Measurements from ENCODE around the gene MTX1. TPM values are rescaled to one million over a fixed set of nuclear protein-coding genes. Genes with fewer than 3 reads are reported as not detected.
A peak's percentile ranks its signal among the peaks of the same experiment; 100 is the strongest.

Gene MTX1
- total and polyA plus RNA-seq, 9 of the 15 experiments (the other 6 are each of a cell fraction or from before 2014, with no cell fraction given) = 29.1 to 98.4 (median 66.9) TPM

DNA sequence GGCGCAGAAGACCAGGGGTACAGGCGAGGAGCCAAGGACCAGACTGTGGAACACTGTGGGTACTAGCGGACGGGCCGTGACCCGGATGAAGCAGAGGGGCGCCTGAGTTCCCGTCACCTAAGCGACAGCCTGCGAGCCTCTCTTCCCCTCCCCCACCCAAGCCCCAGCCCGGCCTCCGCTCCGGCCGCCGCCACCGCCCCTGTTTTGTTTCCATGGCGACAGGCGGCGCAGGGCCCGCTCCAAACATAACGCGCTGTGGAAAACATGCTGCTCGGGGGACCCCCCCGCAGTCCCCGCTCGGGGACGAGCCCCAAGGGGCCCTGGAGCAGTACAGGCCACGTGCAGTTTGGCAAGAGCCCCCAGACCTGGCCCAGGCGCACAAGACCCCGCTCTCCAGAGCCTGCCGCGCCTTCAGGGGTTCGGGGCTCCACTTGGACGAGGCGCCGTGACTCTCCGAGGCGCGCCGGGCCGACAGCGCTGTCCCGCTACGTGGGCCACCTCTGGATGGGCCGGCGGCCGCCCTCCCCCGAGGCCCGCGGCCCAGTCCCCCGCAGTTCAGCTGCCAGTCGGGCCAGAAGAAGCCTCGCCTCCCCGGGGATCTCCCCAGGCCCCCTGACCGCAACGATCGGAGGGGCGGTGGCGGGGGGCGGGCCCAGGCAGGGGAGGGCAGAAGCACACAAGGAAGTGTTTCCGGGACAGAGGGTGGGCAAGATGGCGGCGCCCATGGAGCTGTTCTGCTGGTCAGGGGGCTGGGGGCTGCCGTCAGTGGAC lies at the start of gene MTX1 (continued):
- TF ChIP-seq, protein P1, sequence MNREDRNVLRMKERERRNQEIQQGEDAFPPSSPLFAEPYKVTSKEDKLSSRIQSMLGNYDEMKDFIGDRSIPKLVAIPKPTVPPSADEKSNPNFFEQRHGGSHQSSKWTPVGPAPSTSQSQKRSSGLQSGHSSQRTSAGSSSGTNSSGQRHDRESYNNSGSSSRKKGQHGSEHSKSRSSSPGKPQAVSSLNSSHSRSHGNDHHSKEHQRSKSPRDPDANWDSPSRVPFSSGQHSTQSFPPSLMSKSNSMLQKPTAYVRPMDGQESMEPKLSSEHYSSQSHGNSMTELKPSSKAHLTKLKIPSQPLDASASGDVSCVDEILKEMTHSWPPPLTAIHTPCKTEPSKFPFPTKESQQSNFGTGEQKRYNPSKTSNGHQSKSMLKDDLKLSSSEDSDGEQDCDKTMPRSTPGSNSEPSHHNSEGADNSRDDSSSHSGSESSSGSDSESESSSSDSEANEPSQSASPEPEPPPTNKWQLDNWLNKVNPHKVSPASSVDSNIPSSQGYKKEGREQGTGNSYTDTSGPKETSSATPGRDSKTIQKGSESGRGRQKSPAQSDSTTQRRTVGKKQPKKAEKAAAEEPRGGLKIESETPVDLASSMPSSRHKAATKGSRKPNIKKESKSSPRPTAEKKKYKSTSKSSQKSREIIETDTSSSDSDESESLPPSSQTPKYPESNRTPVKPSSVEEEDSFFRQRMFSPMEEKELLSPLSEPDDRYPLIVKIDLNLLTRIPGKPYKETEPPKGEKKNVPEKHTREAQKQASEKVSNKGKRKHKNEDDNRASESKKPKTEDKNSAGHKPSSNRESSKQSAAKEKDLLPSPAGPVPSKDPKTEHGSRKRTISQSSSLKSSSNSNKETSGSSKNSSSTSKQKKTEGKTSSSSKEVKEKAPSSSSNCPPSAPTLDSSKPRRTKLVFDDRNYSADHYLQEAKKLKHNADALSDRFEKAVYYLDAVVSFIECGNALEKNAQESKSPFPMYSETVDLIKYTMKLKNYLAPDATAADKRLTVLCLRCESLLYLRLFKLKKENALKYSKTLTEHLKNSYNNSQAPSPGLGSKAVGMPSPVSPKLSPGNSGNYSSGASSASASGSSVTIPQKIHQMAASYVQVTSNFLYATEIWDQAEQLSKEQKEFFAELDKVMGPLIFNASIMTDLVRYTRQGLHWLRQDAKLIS (CRISPR knock-in tag; IDR thresholded peaks at IDR 0.05) = peak; percentile 83; the same call in 1 of the 2 replicates
- peak; percentile 81 for TF ChIP-seq TAF1 (IDR thresholded peaks at IDR 0.05; ENCODE audit: control insufficient read depth, extremely low read depth, insufficient read depth, low read length, severe bottlenecking)
- no peak for TF ChIP-seq ZNF668 (CRISPR knock-in tag; IDR thresholded peaks at IDR 0.05)
- peak; percentile 74 for TF ChIP-seq CXXC5 (CRISPR knock-in tag; IDR thresholded peaks at IDR 0.05)
- peak; percentile 74 for TF ChIP-seq PHF20 (IDR thresholded peaks at IDR 0.05; ENCODE audit: partially characterized antibody)
- peak; percentile 31 for TF ChIP-seq RBBP5 (IDR thresholded peaks at IDR 0.05; ENCODE audit: borderline replicate concordance, insufficient read depth, low read length, poor library complexity, severe bottlenecking)
- TF ChIP-seq ZC3H4 (CRISPR knock-in tag; IDR thresholded peaks at IDR 0.05; ENCODE audit: borderline replicate concordance) = 0 out of 2 replicates have a peak, but pooled peaks have one; percentile 54
- TF ChIP-seq ATF7 (IDR thresholded peaks at IDR 0.05) = peak; percentile 63
- TF ChIP-seq NKRF (IDR thresholded peaks at IDR 0.05; ENCODE audit: borderline replicate concordance) = peak; percentile 97
- peak; percentile 74 for TF ChIP-seq TBP (optimal IDR thresholded peaks at IDR 0.05; ENCODE audit: low read depth, low read length)
- TF ChIP-seq NFIC (IDR thresholded peaks at IDR 0.05) = 0 out of 2 replicates have a peak, but pooled peaks have one; percentile 29
- TF ChIP-seq MBD2 (IDR thresholded peaks at IDR 0.05; ENCODE audit: borderline replicate concordance, low read depth) = peak; percentile 31; the same call in 1 of the 2 replicates
- no peak for TF ChIP-seq FOXK1 (CRISPR knock-in tag; IDR thresholded peaks at IDR 0.05; ENCODE audit: borderline replicate concordance)
- no peak for TF ChIP-seq HMGXB4 (CRISPR knock-in tag; IDR thresholded peaks at IDR 0.05)
- TF ChIP-seq, protein P2, sequence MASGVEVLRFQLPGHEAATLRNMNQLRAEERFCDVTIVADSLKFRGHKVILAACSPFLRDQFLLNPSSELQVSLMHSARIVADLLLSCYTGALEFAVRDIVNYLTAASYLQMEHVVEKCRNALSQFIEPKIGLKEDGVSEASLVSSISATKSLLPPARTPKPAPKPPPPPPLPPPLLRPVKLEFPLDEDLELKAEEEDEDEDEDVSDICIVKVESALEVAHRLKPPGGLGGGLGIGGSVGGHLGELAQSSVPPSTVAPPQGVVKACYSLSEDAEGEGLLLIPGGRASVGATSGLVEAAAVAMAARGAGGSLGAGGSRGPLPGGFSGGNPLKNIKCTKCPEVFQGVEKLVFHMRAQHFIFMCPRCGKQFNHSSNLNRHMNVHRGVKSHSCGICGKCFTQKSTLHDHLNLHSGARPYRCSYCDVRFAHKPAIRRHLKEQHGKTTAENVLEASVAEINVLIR (CRISPR knock-in tag; IDR thresholded peaks at IDR 0.05) = peak; percentile 71
- no peak for TF ChIP-seq CHD4 (IDR thresholded peaks at IDR 0.05; ENCODE audit: insufficient read depth, insufficient replicate concordance, low read depth, low read length, poor library complexity, severe bottlenecking)

Measured in K562 (cell line).